ENCODE data around the gene PLA2G3. TPM values are rescaled to one million over a fixed set of nuclear protein-coding genes. Genes with fewer than 3 reads are reported as not detected.

PLA2G3 gene
- total and polyA plus RNA-seq, 2 donors (not counting 3 experiments of a cell fraction or from before 2014, with no cell fraction given): 0.75 to 0.84 TPM

- no peaks in the 10 kb centered on the region for H3K79me2 ChIP-seq (ENCODE audit: control insufficient read depth, insufficient read depth, low read length)
- H3K9ac ChIP-seq (replicated peaks; ENCODE audit: extremely low read depth, insufficient read depth, low read length): no peak overlapping the region
- intact Hi-C loops (cut with micrococcal nuclease): no loop called here
- H3K36me3 ChIP-seq (ENCODE audit: control insufficient read depth in 2 of 2, extremely low read depth in 1 of 2, insufficient read depth in 2 of 2, low read length in 2 of 2): no peaks in the 10 kb centered on the region
- H3K27ac ChIP-seq (ENCODE audit: insufficient read depth, low read depth, low read length): no peak overlapping the region
- no peaks in the 10 kb centered on the region for H4K20me1 ChIP-seq (replicated peaks; ENCODE audit: control insufficient read depth, extremely low read depth, insufficient read depth, low read length)
- POLR2A ChIA-PET: interaction anchor here (1.2 kb wide), 1 partner anchor 24 kb away, joined by 4 read pairs; no protein-coding TSS in a partner anchor
- CTCF ChIA-PET: interaction anchor here (0.7 to 1.6 kb wide), 3 partner anchors 13 to 174 kb away, joined by 3 to 6 read pairs (median 4); partner anchors contain the start of gene SELENOM
- no peaks in the 10 kb centered on the region for H3K4me1 ChIP-seq (ENCODE audit: control insufficient read depth, extremely low read depth, insufficient read depth, low read length)
- H3K9me3 ChIP-seq (replicated peaks; ENCODE audit: control insufficient read depth, insufficient read depth, low read length): no peaks in the 10 kb centered on the region
- H2AFZ ChIP-seq (ENCODE audit: low read depth, low read length): no peak overlapping the region
- H3K4me2 ChIP-seq (ENCODE audit: insufficient read depth, low read length): no peak overlapping the region
- TF ChIP-seq MAX (IDR thresholded peaks at IDR 0.05; ENCODE audit: insufficient read depth, insufficient read length) (no peak), JUN (IDR thresholded peaks at IDR 0.05; ENCODE audit: borderline replicate concordance, insufficient read depth, insufficient read length, low read depth) (no peak), MYC (IDR thresholded peaks at IDR 0.05; ENCODE audit: low read depth, low read length) (no peak), GATA2 (IDR thresholded peaks at IDR 0.05; ENCODE audit: insufficient read depth, insufficient read length, low read depth, low read length) (no peak), POLR2A (IDR thresholded peaks at IDR 0.05; ENCODE audit: low read depth, low read length) (no peak), FOS (IDR thresholded peaks at IDR 0.05; ENCODE audit: borderline replicate concordance, insufficient read depth, low read length) (no peak), POLR2AphosphoS5 (IDR thresholded peaks at IDR 0.05; ENCODE audit: insufficient read depth, low read depth, low read length) (no peak), CTCF (IDR thresholded peaks at IDR 0.05; ENCODE audit: extremely low read depth in 1 of 2, insufficient read depth in 1 of 2, low read depth in 1 of 2, low read length in 2 of 2) (no peak), EZH2 (IDR thresholded peaks at IDR 0.05; ENCODE audit: borderline replicate concordance, low read depth, low read length, severe bottlenecking) (no peak)
- H3K27me3 ChIP-seq (ENCODE audit: control insufficient read depth in 2 of 2, insufficient read depth in 2 of 2, low read length in 2 of 2): peaks cover 0 to 4% of the 10 kb centered on the region in 2 experiments
- no peak for DNase-seq (ENCODE audit: low read depth, low spot score)
- BruUV-seq (replicated peaks): no TSS peak
- FAIRE-seq: no peak
- no peaks in the 10 kb centered on the region for H3K9me1 ChIP-seq (replicated peaks; ENCODE audit: control insufficient read depth, extremely low read depth, insufficient read depth, low read length)
- no peak overlapping the region for H3K4me3 ChIP-seq (replicated peaks in 1 of 3; ENCODE audit: insufficient read depth in 1 of 3, low read depth in 1 of 3, low read length in 3 of 3)
- dilution Hi-C loops (cut with MboI; ENCODE audit: extremely low pct_ligation_motif_present, low sequenced_read_pairs): no loop called here
Observed at GRCh38 chr22:31120230-31120629, 20.1 kb downstream of the PLA2G3 start.
